NCI-H1417 (cell line): ENCODE data around the gene CCDC50.

ENCODE experiments used
- DNase-seq, 3 experiments: peaks; one replicate each; lab custom pipeline; 2025; lab: John Stamatoyannopoulos, UW

Gene CCDC50

GRCh38 chr3:191380001-191380400 is 50.8 kb downstream of the CCDC50 start:
- no peak for DNase-seq

DNA sequence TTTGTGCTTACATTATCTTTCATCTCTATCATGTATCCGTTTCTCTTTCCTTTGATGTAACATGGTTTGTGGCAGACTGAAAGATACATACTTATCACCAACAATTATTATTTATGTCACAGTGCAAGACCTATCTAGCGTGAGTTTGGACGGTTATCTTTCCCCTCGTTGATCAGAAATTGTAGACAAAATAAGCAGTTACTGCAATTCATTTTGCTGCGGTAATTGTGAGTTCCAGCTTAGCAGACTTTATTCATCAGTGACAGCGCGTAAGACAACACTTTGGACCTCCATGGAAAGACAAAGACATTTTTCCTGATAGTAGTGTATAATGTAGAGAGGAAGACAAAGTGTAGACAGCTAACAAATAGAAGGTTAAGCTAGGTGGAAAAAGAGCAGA is 52.1 kb downstream of the CCDC50 start:
- no peak for DNase-seq

GRCh38 chr3:191382661-191383060 is 53.5 kb downstream of the CCDC50 start:
- no peak for DNase-seq

- DNase-seq, result no peak
Measured at GRCh38 chr3:191383124-191383523, 53.9 kb downstream of the CCDC50 start.

GRCh38 chr3:191385101-191385500 is 55.9 kb downstream of the CCDC50 start:
- DNase-seq, result no peak

GRCh38 chr3:191387441-191388077 is 58.4 kb downstream of the CCDC50 start:
- DNase-seq, result peak in 2 of 3 experiments; percentile 12 to 18

DNA sequence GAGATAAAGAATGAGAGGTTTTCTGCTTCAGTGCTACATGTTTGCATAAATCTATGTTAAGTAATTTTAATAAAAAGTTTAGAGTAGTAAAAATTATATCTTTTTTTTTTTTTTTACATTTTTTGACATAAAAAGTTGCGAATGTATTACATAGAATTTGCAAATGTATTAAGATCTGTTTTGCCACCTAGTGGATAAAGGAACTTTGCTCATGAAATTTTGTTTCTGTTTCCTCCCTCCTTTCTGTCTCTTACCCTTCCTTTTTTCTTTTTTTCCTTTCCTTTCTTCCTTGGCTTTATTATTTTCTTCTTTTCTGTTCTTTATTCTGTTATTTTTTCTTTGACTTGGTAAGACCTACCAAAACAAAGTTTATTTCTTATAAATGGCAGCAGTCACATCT is 59.6 kb downstream of the CCDC50 start:
- no peak for DNase-seq

DNA sequence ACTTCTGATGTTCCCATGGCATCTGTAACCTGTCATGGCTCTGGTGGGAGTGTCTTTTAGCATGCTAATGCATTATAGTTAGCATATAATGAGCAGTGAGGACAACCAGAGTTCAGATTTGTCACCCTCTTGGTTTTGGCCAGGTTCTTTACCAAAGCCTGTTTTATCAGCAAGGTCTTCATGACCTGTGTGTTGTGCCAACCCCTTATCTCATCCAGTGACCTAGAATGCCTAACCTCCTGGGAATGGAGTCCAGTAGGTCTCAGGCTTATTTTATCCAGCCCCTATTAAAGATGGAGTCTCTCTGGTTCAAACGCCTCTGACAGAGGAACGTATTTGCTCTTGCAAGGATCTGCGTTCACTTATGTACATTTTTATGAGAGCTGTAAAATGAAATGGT is 61.4 kb downstream of the CCDC50 start:
- DNase-seq, result no peak

- no peak for DNase-seq
Measured at GRCh38 chr3:191391861-191392808, 62.9 kb downstream of the CCDC50 start.

GRCh38 chr3:191393146-191393545 is 64.0 kb downstream of the CCDC50 start:
- no peak for DNase-seq

GRCh38 chr3:191397771-191398170 is 68.6 kb downstream of the CCDC50 start:
- DNase-seq, result no peak

- DNase-seq, result no peak
Measured at GRCh38 chr3:191398607-191399006, 69.4 kb downstream of the CCDC50 start.

GRCh38 chr3:191399918-191400317 is 70.7 kb downstream of the CCDC50 start:
- no peak for DNase-seq

DNA sequence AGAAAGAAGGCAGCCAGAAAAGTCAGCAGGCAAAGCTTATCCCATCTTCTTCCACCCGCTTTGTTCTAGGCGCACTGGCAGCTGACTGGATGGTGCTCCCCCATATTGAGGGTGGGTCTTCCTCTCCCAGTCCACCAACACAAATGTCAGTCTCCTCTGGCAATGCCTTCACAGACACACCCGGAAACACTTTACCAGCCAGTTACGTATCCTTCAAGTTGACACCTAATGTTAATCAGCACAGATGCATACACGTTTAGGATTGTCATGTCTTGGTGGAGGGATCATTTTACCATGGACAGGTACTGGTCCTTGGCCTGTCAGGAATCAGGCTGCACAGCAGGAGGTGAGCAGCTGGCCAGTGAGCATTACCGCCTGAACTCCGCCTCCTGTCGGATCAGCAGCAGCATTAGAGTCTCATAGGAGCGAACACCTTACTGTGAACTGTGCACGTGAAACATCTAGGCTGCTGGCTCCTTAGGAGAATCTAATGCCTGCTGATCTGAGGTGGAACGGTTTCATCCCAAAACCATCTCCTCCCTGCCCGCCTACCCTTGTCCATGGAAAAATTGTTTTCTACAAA is 72.7 kb downstream of the CCDC50 start:
- no peak for DNase-seq

DNA sequence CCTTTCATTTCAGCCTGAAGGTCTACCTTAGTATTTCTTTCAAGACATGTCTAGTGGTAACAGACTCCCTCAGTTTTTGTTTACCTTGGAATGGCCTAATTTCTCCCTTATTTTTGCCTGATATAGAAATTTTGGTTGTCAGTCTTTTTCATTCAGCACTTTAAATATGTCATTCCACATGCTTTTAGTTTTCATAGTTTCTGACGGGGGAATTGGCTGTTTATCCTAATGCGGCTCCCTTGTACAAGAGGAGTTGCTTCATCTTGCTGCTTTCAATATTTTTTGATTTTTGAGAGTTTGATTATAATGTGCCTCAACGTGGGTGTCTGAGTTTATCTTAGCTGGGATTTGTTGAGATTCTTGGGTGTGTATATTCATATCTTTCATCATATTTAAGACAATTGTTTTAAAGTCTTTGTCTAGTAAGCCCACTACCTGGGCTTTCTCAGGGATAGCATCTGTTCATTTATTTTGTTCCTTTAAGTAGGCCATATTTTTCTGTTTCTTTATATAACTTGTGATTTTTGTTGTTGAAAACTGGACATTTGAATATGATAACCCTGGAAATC is 80.7 kb downstream of the CCDC50 start:
- DNase-seq, result no peak

GRCh38 chr3:191412759-191413158 is 83.6 kb downstream of the CCDC50 start:
- no peak for DNase-seq

DNA sequence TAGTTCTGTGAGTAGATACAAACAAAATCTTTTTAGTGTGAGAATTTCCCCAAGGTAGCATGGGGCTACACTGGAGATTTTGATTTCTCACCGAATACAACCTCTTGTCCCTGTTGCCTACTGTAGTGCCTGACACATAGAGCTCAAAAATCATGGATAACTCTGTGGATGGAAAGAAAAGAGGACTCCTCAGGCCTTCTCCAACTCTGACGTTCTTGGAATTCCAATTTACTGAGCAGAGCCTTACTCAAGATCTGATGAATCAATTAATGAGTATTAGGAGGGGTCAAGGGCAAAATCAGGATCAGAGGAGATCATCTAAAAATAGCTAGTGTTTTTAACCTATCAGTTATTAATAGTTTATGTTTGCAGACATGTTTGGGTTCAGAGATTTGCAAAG is 85.1 kb downstream of the CCDC50 start:
- no peak for DNase-seq

DNA sequence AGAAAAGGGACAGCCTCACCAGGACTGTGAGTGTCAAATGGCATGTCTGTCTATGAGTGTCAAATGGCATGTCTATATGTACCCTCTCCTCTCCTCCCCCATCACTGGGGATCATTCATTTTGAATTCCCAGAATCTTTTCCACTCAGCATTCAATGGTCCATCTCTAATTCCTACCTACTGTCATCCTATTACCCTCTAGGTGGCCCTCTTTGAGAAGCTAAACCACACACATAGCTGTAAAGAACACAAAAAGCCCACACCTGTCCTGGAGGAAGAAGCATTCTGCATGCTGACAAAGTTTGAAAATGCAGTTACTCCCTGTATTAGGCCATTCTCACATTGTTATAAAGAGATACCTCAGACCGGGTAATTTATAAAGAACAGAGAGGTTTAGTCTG is 85.5 kb downstream of the CCDC50 start:
- DNase-seq, result no peak

GRCh38 chr3:191415566-191415965 is 86.4 kb downstream of the CCDC50 start:
- no peak for DNase-seq

GRCh38 chr3:191417457-191417729 is 88.2 kb downstream of the CCDC50 start:
- no peak for DNase-seq

DNA sequence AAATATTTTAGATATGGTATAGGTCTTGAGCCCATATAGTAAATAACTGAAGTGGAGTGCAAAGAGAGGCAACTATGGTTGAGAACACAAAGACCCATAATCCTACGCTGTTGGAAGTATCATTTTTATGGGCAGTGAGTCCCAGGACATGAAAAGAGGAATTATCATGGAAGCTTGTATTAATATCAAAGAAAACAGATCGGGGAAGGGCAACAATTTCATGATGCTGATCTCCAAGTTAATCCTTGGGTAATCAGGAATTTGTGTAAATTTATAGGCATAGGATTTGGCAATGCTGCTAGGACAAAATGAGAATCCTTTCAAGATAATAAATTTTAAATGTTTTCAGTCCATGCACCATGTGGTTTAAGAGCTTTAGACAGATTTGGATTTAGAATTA is 91.6 kb downstream of the CCDC50 start:
- no peak for DNase-seq

DNA sequence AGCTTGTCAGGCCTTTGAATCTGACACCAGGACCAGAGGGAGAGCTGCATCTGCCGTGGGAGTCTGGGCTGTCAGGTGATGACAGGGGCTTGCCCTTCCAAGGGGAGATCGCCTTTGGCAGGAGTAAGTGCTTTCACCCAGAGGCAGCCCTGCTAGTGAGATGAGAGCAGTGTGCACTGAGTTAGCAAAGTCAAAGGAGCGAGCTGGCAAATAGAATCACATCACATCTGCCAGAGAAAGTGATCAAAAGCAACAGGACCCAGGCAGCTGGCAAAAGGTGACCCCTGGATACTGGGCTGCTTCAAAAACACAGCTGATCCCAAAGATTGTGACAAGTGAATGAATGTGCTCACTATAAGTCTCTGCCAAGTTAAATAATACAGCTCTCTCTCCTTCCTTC is 95.7 kb downstream of the CCDC50 start:
- no peak for DNase-seq

GRCh38 chr3:191425322-191425734 is 96.1 kb downstream of the CCDC50 start:
- DNase-seq, result no peak
